MM.1S (cell line): Measurements from ENCODE around the gene SLC6A12.

Experiments
- EZH2 ChIP-seq: fragments of 300-600 bp; sonication (generic); optimal IDR thresholded peaks from 2 replicates; pipeline ENCODE3; 2017; ENCODE audit warnings: low read depth, mild to moderate bottlenecking, antibody characterized with exemption, low read length, mixed read lengths
- EZH2phosphoT487 ChIP-seq: fragments of 300-600 bp; sonication (generic); IDR thresholded peaks from 2 replicates; pipeline ENCODE4 v1.6.1; 2018; ENCODE audit warnings: antibody characterized with exemption, low read length
- TF ChIP-seq, protein P1 (sequence below): fragments of 300-600 bp; sonication (generic); IDR thresholded peaks from 2 replicates; pipeline ENCODE4 v1.5.1; 2016; ENCODE audit warnings: antibody characterized with exemption, low read length, mixed read lengths

DNA sequence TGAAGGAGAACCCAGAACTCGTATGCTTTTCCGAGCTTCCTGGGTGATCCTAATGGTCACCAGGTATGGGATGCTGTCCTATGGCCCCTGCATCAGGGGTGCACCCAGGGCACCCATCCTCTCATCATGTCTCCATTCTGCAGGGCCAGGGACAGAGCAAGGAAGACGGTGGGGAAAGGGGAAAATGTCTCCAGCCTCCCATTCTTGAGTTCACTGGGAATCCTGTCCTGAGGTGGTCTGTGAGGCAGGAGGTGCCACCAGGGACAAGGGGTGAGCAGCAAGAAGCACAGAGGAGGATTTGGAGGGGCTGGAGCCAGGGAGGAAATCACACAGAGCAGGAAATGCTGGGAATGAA lies 14.9 kb upstream of the SLC6A12 start:
- TF ChIP-seq, protein P1, sequence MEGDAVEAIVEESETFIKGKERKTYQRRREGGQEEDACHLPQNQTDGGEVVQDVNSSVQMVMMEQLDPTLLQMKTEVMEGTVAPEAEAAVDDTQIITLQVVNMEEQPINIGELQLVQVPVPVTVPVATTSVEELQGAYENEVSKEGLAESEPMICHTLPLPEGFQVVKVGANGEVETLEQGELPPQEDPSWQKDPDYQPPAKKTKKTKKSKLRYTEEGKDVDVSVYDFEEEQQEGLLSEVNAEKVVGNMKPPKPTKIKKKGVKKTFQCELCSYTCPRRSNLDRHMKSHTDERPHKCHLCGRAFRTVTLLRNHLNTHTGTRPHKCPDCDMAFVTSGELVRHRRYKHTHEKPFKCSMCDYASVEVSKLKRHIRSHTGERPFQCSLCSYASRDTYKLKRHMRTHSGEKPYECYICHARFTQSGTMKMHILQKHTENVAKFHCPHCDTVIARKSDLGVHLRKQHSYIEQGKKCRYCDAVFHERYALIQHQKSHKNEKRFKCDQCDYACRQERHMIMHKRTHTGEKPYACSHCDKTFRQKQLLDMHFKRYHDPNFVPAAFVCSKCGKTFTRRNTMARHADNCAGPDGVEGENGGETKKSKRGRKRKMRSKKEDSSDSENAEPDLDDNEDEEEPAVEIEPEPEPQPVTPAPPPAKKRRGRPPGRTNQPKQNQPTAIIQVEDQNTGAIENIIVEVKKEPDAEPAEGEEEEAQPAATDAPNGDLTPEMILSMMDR, result no peak
- TF ChIP-seq EZH2phosphoT487 (no peak), EZH2 (no peak)
